ENCODE results near the gene PRKCH.

Gene PRKCH

GRCh38 chr14:61321385-61322010 lies at the start of gene PRKCH:
PRKCH (plus strand) TSS chr14:61321579; CDS start chr14:61322102, 523 bp downstream.
- DNase-seq (ENCODE audit: low read depth, low spot score) = peak; percentile 80

DNA sequence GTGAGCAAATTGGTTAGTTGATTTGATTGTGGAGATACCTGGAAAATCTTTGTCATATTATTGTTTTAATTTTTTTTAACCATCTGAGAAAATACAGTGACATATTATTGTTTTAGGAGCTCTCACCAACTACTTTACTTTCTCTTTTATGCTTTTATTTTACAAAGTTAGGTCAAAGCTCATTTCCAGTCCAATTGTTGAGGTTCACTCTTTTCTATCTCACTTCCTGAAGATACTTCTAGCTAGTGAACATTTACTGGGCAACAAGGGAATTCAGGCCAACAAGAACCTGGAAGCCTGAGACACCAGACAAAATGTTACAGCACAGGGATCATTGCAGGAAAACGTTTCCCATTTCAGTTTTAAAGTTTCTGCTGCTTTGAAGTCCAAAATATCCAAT lies 44.1 kb upstream of the PRKCH start:
- no peak for DNase-seq (ENCODE audit: low read depth, low spot score)

DNA sequence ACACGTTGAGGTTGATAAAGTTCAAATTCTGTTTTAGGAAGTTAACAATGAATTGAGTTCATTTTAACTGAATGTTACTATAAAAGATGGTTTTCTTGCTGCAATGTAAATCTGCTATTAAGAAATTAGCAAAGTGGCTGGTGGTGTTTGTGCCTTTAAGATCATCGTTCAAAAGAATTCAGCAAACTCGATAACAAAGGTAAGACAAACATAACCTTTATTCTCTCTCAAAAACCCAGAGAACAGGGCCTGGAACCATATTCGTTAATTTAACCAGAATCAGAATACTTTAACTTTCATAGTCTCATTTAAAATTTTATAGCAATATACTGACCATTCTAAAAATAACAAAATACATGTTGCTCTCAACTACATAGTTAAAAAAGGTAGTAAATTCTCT lies 43.6 kb upstream of the PRKCH start:
- DNase-seq (ENCODE audit: low read depth, low spot score) = no peak

- DNase-seq (ENCODE audit: low read depth, low spot score) = no peak
These were observed 42.3 kb upstream of the PRKCH start for GRCh38 chr14:61279082-61279481.

GRCh38 chr14:61280092-61280525 lies 41.3 kb upstream of the PRKCH start:
- DNase-seq (ENCODE audit: low read depth, low spot score) = no peak

DNA sequence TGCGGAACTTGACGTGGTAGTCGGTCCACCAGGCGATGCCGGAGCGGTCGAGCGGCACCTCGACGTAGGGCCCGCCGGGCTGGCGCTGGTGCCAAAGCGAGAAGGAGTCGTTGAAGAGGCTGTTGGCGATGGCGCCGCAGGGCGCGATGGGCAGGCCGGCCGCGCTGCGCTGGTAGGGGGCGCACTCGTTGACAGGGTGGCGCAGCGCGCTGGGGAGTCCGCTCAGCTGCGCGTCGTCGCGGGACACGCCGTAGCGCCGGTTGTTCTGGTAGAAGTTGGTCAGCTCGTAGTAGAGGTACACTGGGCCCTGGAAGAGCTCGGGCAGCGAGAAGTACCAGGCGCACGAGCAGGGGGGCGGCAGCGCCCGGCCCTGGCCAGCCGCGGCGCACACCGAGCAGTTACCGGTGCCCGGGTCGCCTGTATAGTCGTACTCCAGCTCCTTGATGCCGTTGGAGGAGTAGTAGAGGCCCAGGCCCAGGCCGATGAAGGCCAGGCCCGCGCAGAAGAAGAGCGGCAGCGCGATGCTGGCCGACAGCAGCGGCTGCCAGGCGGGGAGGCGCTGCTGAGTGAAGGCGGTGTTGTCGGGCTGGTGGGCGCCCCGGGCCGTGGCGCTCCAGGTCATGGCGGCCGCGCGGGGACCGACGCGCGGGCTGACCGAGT lies 40.7 kb upstream of the PRKCH start:
- DNase-seq (ENCODE audit: low read depth, low spot score) = peak; percentile 74

DNA sequence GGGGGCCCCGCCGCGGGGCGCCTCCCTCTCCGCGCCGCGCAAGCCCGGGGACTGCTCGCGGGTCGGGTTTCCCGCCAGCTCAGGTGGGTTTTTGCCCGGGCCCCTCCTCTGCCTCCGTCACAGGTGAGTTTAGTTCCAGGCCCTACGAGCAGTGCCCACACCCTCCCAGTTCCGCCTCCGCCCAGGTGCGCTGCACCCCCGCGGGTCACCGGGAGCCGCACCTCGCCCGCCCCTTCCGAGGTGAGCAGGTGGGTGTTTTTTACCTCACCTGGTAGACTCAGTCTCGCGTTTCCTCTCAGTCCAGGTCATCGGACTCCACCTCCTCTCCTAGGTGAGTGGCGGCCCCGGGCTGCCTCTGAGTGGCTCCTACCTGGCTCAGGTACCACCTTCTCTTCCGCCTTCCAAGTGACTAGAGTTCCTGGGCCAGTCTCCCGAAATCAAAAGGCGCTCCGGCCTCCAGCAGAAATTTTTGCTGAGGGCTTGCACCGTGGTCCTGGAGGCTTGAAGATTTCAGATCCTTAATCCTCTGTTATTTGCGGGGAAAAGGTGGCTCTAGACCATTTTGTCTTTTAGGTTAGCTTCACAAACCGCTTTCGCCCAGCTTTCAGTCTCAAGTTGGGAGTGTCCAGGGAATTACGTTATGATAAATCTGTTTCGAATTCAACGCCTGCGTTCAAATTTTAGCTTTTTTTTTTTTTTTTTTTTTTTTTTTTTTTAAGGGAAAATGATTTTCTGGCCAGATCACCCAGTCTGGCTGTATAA lies 40.0 kb upstream of the PRKCH start, which contains the start of gene TMEM30B:
Gene TMEM30B, minus strand, starts transcription at position 153 of the 762 bp plus-strand sequence. CDS start 191 bp downstream, outside the sequence.
- peak; percentile 72 for DNase-seq (ENCODE audit: low read depth, low spot score)

DNA sequence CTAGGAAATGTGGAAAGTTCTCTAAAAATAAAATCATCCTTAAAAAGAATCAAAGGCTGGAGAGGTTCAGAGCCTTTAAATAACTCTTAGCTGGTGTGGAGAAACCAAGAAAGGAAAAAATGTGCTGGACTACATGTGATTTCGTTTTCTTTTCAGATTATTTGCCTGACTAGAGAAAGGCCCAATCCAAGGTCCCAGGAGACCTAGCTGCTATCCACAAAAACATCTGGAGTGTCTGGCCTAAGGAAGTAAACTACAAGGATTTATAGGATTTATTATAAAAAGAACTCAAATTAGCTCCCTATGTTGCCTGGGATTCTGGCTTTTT lies 39.5 kb upstream of the PRKCH start:
- DNase-seq (ENCODE audit: low read depth, low spot score) = no peak

- no peak for DNase-seq (ENCODE audit: low read depth, low spot score)
These were observed 38.6 kb upstream of the PRKCH start for GRCh38 chr14:61282746-61283145.

- no peak for DNase-seq (ENCODE audit: low read depth, low spot score)
These were observed 37.4 kb upstream of the PRKCH start for GRCh38 chr14:61284001-61284400.

- no peak for DNase-seq (ENCODE audit: low read depth, low spot score)
These were observed 36.0 kb upstream of the PRKCH start for GRCh38 chr14:61285364-61285763.

DNA sequence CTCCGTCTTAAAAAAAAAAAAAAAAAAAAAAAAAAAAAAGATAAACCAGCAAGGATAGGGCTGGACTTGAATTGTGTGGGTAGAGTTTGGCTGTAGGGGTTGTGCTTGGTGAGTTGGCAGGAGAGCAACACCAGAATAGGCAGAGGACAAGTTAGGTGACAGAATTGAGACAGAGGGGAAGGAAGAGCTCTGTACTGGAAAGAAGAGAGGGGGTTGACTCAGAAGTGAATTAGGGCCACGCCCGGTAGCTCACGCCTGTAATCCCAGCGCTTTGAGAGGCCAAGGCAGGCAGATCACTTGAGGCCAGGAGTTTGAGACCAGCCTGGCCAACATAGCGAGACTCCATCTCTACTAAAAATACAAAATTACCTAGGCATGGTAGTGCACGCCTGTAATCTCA lies 34.2 kb upstream of the PRKCH start:
- no peak for DNase-seq (ENCODE audit: low read depth, low spot score)

DNA sequence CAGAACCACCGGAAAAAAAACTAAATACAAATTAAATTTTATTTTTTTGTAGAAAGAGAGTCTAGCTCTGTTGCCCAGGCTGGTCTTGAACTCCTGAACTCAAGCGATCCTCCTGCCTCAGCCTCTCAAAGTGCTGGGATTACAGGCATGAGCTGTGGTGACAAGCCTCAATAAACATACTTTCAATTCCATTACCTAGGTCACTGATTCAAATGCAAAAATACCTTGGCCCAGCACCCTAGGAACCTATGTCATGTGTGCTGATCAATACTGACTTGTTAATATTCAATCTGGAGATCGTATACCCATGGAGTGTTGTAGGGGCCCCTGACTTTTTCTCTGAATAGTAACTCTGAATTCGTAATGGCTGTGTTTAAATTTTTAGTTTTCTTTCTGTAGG lies 33.2 kb upstream of the PRKCH start:
- no peak for DNase-seq (ENCODE audit: low read depth, low spot score)

DNA sequence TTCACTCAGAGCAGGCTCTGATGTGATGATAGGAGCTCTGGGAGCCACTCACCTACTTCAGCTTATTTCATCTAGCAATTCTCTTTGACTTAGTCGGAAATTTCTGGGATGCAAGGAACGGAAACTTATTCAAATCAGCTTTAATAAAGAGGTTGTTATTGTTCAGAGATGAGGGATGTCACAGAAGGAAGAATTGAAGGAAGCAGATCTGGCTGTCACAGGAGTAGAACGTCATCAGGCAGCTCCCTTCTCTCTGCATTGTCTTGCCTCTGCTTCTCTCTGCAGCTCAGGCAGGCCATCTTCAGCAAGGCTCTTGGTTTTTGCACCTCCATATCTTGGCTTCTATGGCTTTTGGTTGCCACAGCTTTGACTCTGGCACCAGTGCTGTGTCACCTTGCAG lies 32.7 kb upstream of the PRKCH start:
- DNase-seq (ENCODE audit: low read depth, low spot score) = no peak

DNA sequence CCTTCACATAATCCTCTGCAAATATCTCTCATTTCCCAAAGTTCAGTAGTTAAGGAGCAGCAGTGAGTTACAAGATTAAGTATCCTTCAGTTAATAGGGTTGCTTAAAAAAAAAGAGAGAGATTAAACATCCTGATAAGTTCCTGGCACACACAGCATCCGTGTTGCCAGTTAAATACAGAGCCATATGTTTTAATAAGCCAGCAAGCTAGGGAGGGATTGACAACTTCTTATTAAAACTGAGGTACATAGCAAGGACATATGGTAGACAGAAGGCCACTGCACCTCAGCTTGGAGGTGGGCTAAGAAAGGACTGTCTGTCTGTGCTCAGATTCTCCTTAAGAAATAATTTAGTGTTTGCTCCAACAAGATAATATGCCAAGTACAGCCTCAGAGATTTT lies 30.7 kb upstream of the PRKCH start:
- DNase-seq (ENCODE audit: low read depth, low spot score) = no peak

DNA sequence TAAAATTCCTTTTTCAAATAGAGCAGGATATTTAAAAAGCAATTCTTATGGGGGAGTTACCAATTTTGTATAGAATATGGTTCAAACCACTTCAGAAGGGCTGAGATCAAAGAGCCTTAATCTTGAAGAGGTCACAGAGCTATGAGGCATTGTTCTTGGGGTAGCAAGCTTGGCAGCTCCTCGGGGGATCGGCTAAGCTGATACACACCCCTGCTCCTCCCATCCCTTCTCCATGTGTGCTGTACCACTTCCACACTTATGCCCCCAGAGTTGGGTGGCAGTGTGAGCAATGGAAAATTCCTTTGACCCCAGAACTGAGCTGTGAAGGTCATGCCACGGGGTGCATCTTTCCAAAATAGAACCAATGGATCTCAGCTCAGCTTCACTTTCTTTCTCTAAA lies 25.2 kb upstream of the PRKCH start:
- no peak for DNase-seq (ENCODE audit: low read depth, low spot score)

- DNase-seq (ENCODE audit: low read depth, low spot score) = no peak
These were observed 24.5 kb upstream of the PRKCH start for GRCh38 chr14:61296719-61297502.

DNA sequence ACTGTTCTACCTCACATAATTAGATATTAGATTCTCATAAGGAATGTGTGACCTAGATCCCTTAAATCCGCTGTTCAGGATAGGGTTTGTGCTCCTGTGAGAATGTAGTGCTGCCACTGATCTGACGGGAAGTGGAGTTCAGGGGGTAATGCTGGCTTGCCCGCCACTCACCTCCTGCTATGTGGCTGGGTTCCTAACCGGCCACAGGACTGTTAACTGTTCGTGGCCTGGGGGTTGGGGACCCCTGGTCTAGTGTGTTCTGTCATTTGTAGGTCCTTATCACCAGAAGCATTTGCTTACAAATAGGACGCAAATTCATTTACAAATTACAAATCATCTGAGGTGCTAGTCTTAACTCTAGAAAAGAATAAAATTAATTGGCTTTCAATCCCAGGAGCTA lies 23.8 kb upstream of the PRKCH start:
- DNase-seq (ENCODE audit: low read depth, low spot score) = no peak

GRCh38 chr14:61298824-61299223 lies 22.6 kb upstream of the PRKCH start:
- DNase-seq (ENCODE audit: low read depth, low spot score) = no peak

- DNase-seq (ENCODE audit: low read depth, low spot score) = no peak
These were observed 21.2 kb upstream of the PRKCH start for GRCh38 chr14:61300209-61300608.

- no peak for DNase-seq (ENCODE audit: low read depth, low spot score)
These were observed 20.6 kb upstream of the PRKCH start for GRCh38 chr14:61300754-61301153.

GRCh38 chr14:61304688-61305087 lies 16.7 kb upstream of the PRKCH start:
- no peak for DNase-seq (ENCODE audit: low read depth, low spot score)
